ENCODE results near the gene PPM1G. TPM values are rescaled to one million over a fixed set of nuclear protein-coding genes. Genes with fewer than 3 reads are reported as not detected.

Gene PPM1G
- total RNA-seq, 6 experiments from 2014 or later = 74.6 to 96.8 (median 87.8) TPM

- Mint-ChIP-seq H3K27ac (no peak overlapping the region; the same call in 1 of the 2 replicates), H3K36me3 (ENCODE audit: low read depth) (peaks cover 2% of the 10 kb centered on the region), H3K4me1 (ENCODE audit: low read depth) (peaks cover 34% of the 10 kb centered on the region), H3K9me3 (no peaks in the 10 kb centered on the region), H3K27me3 (ENCODE audit: insufficient read depth) (peaks cover 3% of the 10 kb centered on the region), H3K4me3 (no peak overlapping the region)
- DNase-seq = no peak
- TF ChIP-seq CTCF (IDR thresholded peaks at IDR 0.05) = no peak
Measured at GRCh38 chr2:27351802-27352598, 57.4 kb downstream of the PPM1G start.

GRCh38 chr2:27350106-27350693 lies 59.2 kb downstream of the PPM1G start:
- Mint-ChIP-seq H3K9me3 (no peaks in the 10 kb centered on the region), H3K27ac (no peak overlapping the region), H3K36me3 (ENCODE audit: low read depth) (no peaks in the 10 kb centered on the region; the same call in 1 of the 2 replicates)

GRCh38 chr2:27347641-27348040 lies 61.8 kb downstream of the PPM1G start:
- Mint-ChIP-seq H3K4me3 (no peak overlapping the region), H3K9me3 (no peaks in the 10 kb centered on the region), H3K36me3 (ENCODE audit: low read depth) (no peaks in the 10 kb centered on the region; the same call in 1 of the 2 replicates), H3K27ac (no peak overlapping the region), H3K27me3 (ENCODE audit: insufficient read depth) (no peaks in the 10 kb centered on the region), H3K4me1 (ENCODE audit: low read depth) (peaks cover 9% of the 10 kb centered on the region; the same call in 1 of the 2 replicates)
- no peak for DNase-seq
- TF ChIP-seq CTCF (IDR thresholded peaks at IDR 0.05) = no peak

More at GRCh38 chr2:27350106-27350693, 59.2 kb downstream of the PPM1G start:
- Mint-ChIP-seq H3K27me3 (ENCODE audit: insufficient read depth) (no peaks in the 10 kb centered on the region; the same call in 1 of the 2 replicates), H3K4me3 (no peak overlapping the region), H3K4me1 (ENCODE audit: low read depth) (peaks cover 25% of the 10 kb centered on the region)
- no peak for DNase-seq
- no peak for TF ChIP-seq CTCF (IDR thresholded peaks at IDR 0.05)

GRCh38 chr2:27336173-27336572 lies 73.2 kb downstream of the PPM1G start:
- H3K4me3 Mint-ChIP-seq = no peak overlapping the region
- H3K9me3 Mint-ChIP-seq = no peaks in the 10 kb centered on the region
- H3K4me1 Mint-ChIP-seq (ENCODE audit: low read depth) = no peaks in the 10 kb centered on the region
- H3K36me3 Mint-ChIP-seq (ENCODE audit: low read depth) = peaks cover 18% of the 10 kb centered on the region
- no peak for TF ChIP-seq CTCF (IDR thresholded peaks at IDR 0.05)
- no peak for DNase-seq
- no peaks in the 10 kb centered on the region; the same call in 1 of the 2 replicates for H3K27me3 Mint-ChIP-seq (ENCODE audit: insufficient read depth)
- H3K27ac Mint-ChIP-seq = no peak overlapping the region

- Mint-ChIP-seq H3K4me3 (no peak overlapping the region), H3K4me1 (ENCODE audit: low read depth) (no peaks in the 10 kb centered on the region), H3K27me3 (ENCODE audit: insufficient read depth) (no peaks in the 10 kb centered on the region), H3K36me3 (ENCODE audit: low read depth) (peaks cover 14% of the 10 kb centered on the region), H3K27ac (no peak overlapping the region), H3K9me3 (no peaks in the 10 kb centered on the region)
- no peak for TF ChIP-seq CTCF (IDR thresholded peaks at IDR 0.05)
- no peak for DNase-seq
Measured at GRCh38 chr2:27335311-27335710, 74.1 kb downstream of the PPM1G start.

Other genes with a start within 250 kb of the PPM1G start
- 100 to 1,000 TPM in 5 of 6 experiments, 10 to 100 TPM in 1; 98.8 to 123 (median 116) TPM for gene ATRAID, start 197.6 kb downstream of the PPM1G start, total RNA-seq (2021; fragmentation: NEBNext Ultra II Directional; extraction: Animal tissue kit (Norgen Biotek cat#: 25700))
- gene SLC5A6, start 197.3 kb downstream of the PPM1G start, total RNA-seq (2021; fragmentation: NEBNext Ultra II Directional; extraction: Animal tissue kit (Norgen Biotek cat#: 25700)) = 10 to 100 TPM; 23.6 to 32.6 (median 25.5) TPM
- 10 to 100 TPM; 38.3 to 46.9 (median 42.8) TPM for gene CAD, start 192.2 kb downstream of the PPM1G start, total RNA-seq (2021; fragmentation: NEBNext Ultra II Directional; extraction: Animal tissue kit (Norgen Biotek cat#: 25700))
- gene SLC30A3, start 146.5 kb downstream of the PPM1G start, total RNA-seq (2021; fragmentation: NEBNext Ultra II Directional; extraction: Animal tissue kit (Norgen Biotek cat#: 25700)) = not detected
- gene DNAJC5G, start 134.2 kb downstream of the PPM1G start, total RNA-seq (2021; fragmentation: NEBNext Ultra II Directional; extraction: Animal tissue kit (Norgen Biotek cat#: 25700)) = not detected
- gene TRIM54, start 127.2 kb downstream of the PPM1G start, total RNA-seq (2021; fragmentation: NEBNext Ultra II Directional; extraction: Animal tissue kit (Norgen Biotek cat#: 25700)) = not detected
- gene UCN, start 101.1 kb downstream of the PPM1G start, total RNA-seq (2021; fragmentation: NEBNext Ultra II Directional; extraction: Animal tissue kit (Norgen Biotek cat#: 25700)) = under 1 TPM; 0.46 to 0.88 (median 0.73) TPM
- 10 to 100 TPM; 72.5 to 89.8 (median 83.5) TPM for gene MPV17, start 86.5 kb downstream of the PPM1G start, total RNA-seq (2021; fragmentation: NEBNext Ultra II Directional; extraction: Animal tissue kit (Norgen Biotek cat#: 25700))
- 10 to 100 TPM; 42.9 to 53.0 (median 48.4) TPM for gene GTF3C2, start 52.8 kb downstream of the PPM1G start, total RNA-seq (2021; fragmentation: NEBNext Ultra II Directional; extraction: Animal tissue kit (Norgen Biotek cat#: 25700))
- gene EIF2B4, start 39.3 kb downstream of the PPM1G start, total RNA-seq (2021; fragmentation: NEBNext Ultra II Directional; extraction: Animal tissue kit (Norgen Biotek cat#: 25700)) = 10 to 100 TPM; 44.5 to 48.4 (median 45.8) TPM
- gene SNX17, start 39.0 kb downstream of the PPM1G start, total RNA-seq (2021; fragmentation: NEBNext Ultra II Directional; extraction: Animal tissue kit (Norgen Biotek cat#: 25700)) = 100 to 1,000 TPM; 140 to 160 (median 150) TPM
- 10 to 100 TPM; 11.9 to 15.3 (median 12.8) TPM for gene ZNF513, start 28.9 kb downstream of the PPM1G start, total RNA-seq (2021; fragmentation: NEBNext Ultra II Directional; extraction: Animal tissue kit (Norgen Biotek cat#: 25700))
- 100 to 1,000 TPM; 101 to 110 (median 108) TPM for gene NRBP1, start 19.0 kb upstream of the PPM1G start, total RNA-seq (2021; fragmentation: NEBNext Ultra II Directional; extraction: Animal tissue kit (Norgen Biotek cat#: 25700))
- 1 to 10 TPM in 2 of 6 experiments, under 1 TPM in 4; 0.34 to 1.3 (median 0.65) TPM for gene KRTCAP3, start 32.8 kb upstream of the PPM1G start, total RNA-seq (2021; fragmentation: NEBNext Ultra II Directional; extraction: Animal tissue kit (Norgen Biotek cat#: 25700))
- 10 to 100 TPM in 5 of 6 experiments, 1 to 10 TPM in 1; 9.8 to 15.2 (median 13.2) TPM for gene IFT172, start 80.2 kb upstream of the PPM1G start, total RNA-seq (2021; fragmentation: NEBNext Ultra II Directional; extraction: Animal tissue kit (Norgen Biotek cat#: 25700))
- gene FNDC4, start 85.6 kb upstream of the PPM1G start, total RNA-seq (2021; fragmentation: NEBNext Ultra II Directional; extraction: Animal tissue kit (Norgen Biotek cat#: 25700)) = 1 to 10 TPM; 3.1 to 6.9 (median 5.4) TPM
- not detected for gene GCKR, start 87.2 kb upstream of the PPM1G start, total RNA-seq (2021; fragmentation: NEBNext Ultra II Directional; extraction: Animal tissue kit (Norgen Biotek cat#: 25700))
- gene ZNF512, start 173.5 kb upstream of the PPM1G start, total RNA-seq (2021; fragmentation: NEBNext Ultra II Directional; extraction: Animal tissue kit (Norgen Biotek cat#: 25700)) = 10 to 100 TPM; 20.1 to 28.3 (median 26.7) TPM
- 1 to 10 TPM in 2 of 6 experiments, under 1 TPM in 4; 0.52 to 1.2 (median 0.97) TPM for gene CCDC121, start 219.4 kb upstream of the PPM1G start, total RNA-seq (2021; fragmentation: NEBNext Ultra II Directional; extraction: Animal tissue kit (Norgen Biotek cat#: 25700))
- 10 to 100 TPM; 33.2 to 44.2 (median 39.8) TPM for gene GPN1, start 219.5 kb upstream of the PPM1G start, total RNA-seq (2021; fragmentation: NEBNext Ultra II Directional; extraction: Animal tissue kit (Norgen Biotek cat#: 25700))

Data from HFFc6 (cell line).